ENCODE results near the gene NDUFS2. TPM values are rescaled to one million over a fixed set of nuclear protein-coding genes. Genes with fewer than 3 reads are reported as not detected.

NDUFS2 gene
- total and polyA plus RNA-seq, 2 of the 8 experiments (the other 6 are each of a cell fraction or from before 2014, with no cell fraction given): 95.1 to 113 TPM

DNA sequence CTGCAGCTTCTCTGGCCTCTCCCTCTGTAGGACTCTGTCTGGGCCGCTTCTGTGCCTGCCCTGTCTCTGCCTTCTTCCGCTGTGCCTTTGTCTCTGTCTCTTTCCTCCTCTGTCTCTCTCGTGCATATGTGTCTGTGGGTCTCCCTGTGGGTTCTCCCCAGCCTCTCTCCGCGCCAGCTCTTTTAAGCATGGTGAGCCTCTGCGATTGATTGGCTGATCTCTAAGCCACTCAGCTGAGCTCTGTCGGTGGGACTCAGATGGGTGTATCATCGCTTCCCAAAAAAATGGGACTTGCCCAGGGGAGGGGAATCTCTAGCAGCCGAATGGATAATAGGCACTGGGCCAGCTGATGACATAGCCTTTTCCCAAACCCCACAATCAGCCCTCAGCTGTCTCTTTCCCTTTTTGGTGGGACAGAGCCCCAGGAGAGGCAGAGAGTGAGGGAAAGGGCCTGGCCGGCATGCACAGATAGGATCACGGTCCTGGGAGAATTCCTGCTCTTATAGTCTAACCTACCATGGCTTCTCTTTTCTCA, 3.2 kb upstream of the NDUFS2 start, which contains the start of gene ADAMTS4:
Gene ADAMTS4 (minus strand): TSS at position 158 of the 535 bp plus-strand sequence. CDS start 427 bp downstream, outside the sequence.
- Histone ChIP-seq H2BK120ac (replicated peaks; ENCODE audit: low read depth, low read length) (peak within 1 kb of the TSS; percentile 71), H3K18ac (ENCODE audit: extremely low read depth, low read length) (peak within 1 kb of the TSS; percentile 95), H3K9ac (replicated peaks in 1 of 4; ENCODE audit: extremely low read depth in 1 of 4, low read depth in 3 of 4, low read length in 3 of 4) (peak within 1 kb of the TSS in 2 of 4 experiments; percentile 31 to 47; a peak in 5 of 7 replicates), H4K91ac (replicated peaks; ENCODE audit: insufficient read length, low read length) (peak within 1 kb of the TSS; percentile 91), H2BK20ac (ENCODE audit: low read length) (peak within 1 kb of the TSS; percentile 82; the same call in 1 of the 2 replicates), H3K4me2 (ENCODE audit: insufficient read depth in 1 of 2, low read depth in 2 of 2, low read length in 2 of 2) (peak within 1 kb of the TSS; percentile 67 to 80), H4K8ac (ENCODE audit: extremely low read depth, insufficient read depth, low read length) (peak within 1 kb of the TSS; percentile 22; the same call in 1 of the 2 replicates), H3K27me3 (replicated peaks in 1 of 4; ENCODE audit: control insufficient read depth in 3 of 4, extremely low read depth in 1 of 4, insufficient read depth in 3 of 4, low read length in 3 of 4) (no peaks in the 10 kb centered on the region), H3K4me3 (ENCODE audit: extremely low read depth in 1 of 4, insufficient read depth in 2 of 4, low read depth in 3 of 4, low read length in 4 of 4) (peak within 1 kb of the TSS; percentile 13 to 51 (median 44); a peak in 7 of 8 replicates), H2AFZ (ENCODE audit: low read length) (no peak within 1 kb of the TSS), H3K9me3 (ENCODE audit: insufficient read depth in 2 of 2, low read depth in 1 of 2, low read length in 1 of 2) (no peaks in the 10 kb centered on the region), H3K23ac (ENCODE audit: insufficient read length) (no peak within 1 kb of the TSS), H3K27ac (ENCODE audit: low read depth, low read length) (peak within 1 kb of the TSS; percentile 94; the same call in 1 of the 2 replicates), H3K4me1 (replicated peaks in 1 of 4; ENCODE audit: control insufficient read depth in 3 of 4, insufficient read depth in 4 of 4, low read length in 3 of 4) (peaks cover 23 to 54% (median 48%) of the 10 kb centered on the region in 4 experiments), H3K4ac (replicated peaks; ENCODE audit: insufficient read length, low read depth, low read length) (peak within 1 kb of the TSS; percentile 55), H3K23me2 (ENCODE audit: low read depth, low read length) (peaks cover 13% of the 10 kb centered on the region), H2BK5ac (ENCODE audit: low read depth, low read length) (peak within 1 kb of the TSS; percentile 75), H3K79me2 (ENCODE audit: control insufficient read depth in 1 of 2, insufficient read depth in 2 of 2, low read length in 2 of 2) (peaks cover 0 to 14% of the 10 kb centered on the region in 2 experiments; a peak in 2 of 4 replicates), H4K20me1 (replicated peaks in 1 of 2; ENCODE audit: control insufficient read depth in 1 of 2, insufficient read depth in 2 of 2, low read length in 2 of 2) (no peaks in the 10 kb centered on the region), H3K14ac (ENCODE audit: insufficient read length) (no peak within 1 kb of the TSS), H4K5ac (ENCODE audit: insufficient read length, low read depth, low read length) (peak within 1 kb of the TSS; percentile 49), H2BK12ac (ENCODE audit: low read depth, low read length) (peak within 1 kb of the TSS; percentile 86), H3K36me3 (ENCODE audit: control insufficient read depth in 2 of 4, insufficient read depth in 4 of 4, low read length in 3 of 4) (peaks cover 2 to 9% (median 3%) of the 10 kb centered on the region in 4 experiments; a peak in 5 of 8 replicates), H3K79me1 (ENCODE audit: low read depth, low read length) (peaks cover 9% of the 10 kb centered on the region; the same call in 1 of the 2 replicates), H2BK15ac (ENCODE audit: low read length) (peak within 1 kb of the TSS; percentile 97), H3K56ac (replicated peaks; ENCODE audit: insufficient read length, low read depth, low read length) (peak within 1 kb of the TSS; percentile 43), H2AK5ac (ENCODE audit: low read depth, low read length) (peak within 1 kb of the TSS; percentile 89)
- peak in 1 of 2 experiments; percentile 70 for DNase-seq (ENCODE audit: low read depth in 1 of 2, low spot score in 2 of 2)
- CTCF ChIA-PET (ENCODE audit: partially characterized antibody): interaction anchor here (0.7 to 17.6 kb wide), 15 partner anchors 12 to 183 kb away, joined by 3 to 427 read pairs (median 4); partner anchors contain the start of genes APOA2, B4GALT3, FCER1G and PCP4L1
- WGBS, 2 experiments (ENCODE audit: extremely low coverage in 1 of 2, insufficient coverage in 1 of 2, insufficient read length in 1 of 2, insufficient replicate concordance in 2 of 2, low coverage in 1 of 2, low lambda C conversion rate in 2 of 2, missing lambda C conversion rate in 1 of 2): 53% methylated on average over 11 of the region's 11 CpGs; no CpG with 5 or more reads in 1 of the 2 experiments
- no peak for FAIRE-seq
- POLR2A ChIA-PET (ENCODE audit: partially characterized antibody): interaction anchor here (1.0 to 3.0 kb wide), 16 partner anchors 10 to 212 kb away, joined by 3 to 13 read pairs (median 4); partner anchors contain the start of genes APOA2, B4GALT3, DEDD and PPOX
- TF ChIP-seq POLR2A (IDR thresholded peaks at IDR 0.05; ENCODE audit: control extremely low read depth in 1 of 2, low read depth in 2 of 2, low read length in 2 of 2) (peak in 1 of 2 experiments; percentile 81; a peak in 2 of 3 replicates), ZNF274 (IDR thresholded peaks at IDR 0.05; ENCODE audit: borderline replicate concordance, extremely low read depth, low read length) (no peak), TAF7 (optimal IDR thresholded peaks at IDR 0.05; ENCODE audit: borderline replicate concordance, low read depth, low read length) (peak; percentile 52), TBP (IDR thresholded peaks at IDR 0.05; ENCODE audit: low read depth, low read length) (peak; percentile 81), RAD21 (IDR thresholded peaks at IDR 0.05 in 1 of 2, conservative IDR thresholded peaks at IDR 0.05 in 1 of 2; ENCODE audit: low read depth in 2 of 2, low read length in 2 of 2) (no peak), JUN (IDR thresholded peaks at IDR 0.05; ENCODE audit: low read depth, low read length) (no peak), PHF8 (conservative IDR thresholded peaks at IDR 0.05; ENCODE audit: low read depth, low read length) (no peak), E2F6 (IDR thresholded peaks at IDR 0.05) (no peak), SIX5 (IDR thresholded peaks at IDR 0.05; ENCODE audit: low read depth, low read length) (no peak)

Data from H1 (cell line).